HL-60 (cell line): ENCODE results near the gene CSRP2.

Source experiments
- GABPA ChIP-seq: IDR thresholded peaks from 2 replicates; pipeline ENCODE4 v1.6.1; 2012; ENCODE audit warnings: low read depth
- POLR2AphosphoS5 ChIP-seq: IDR thresholded peaks from 2 replicates; pipeline ENCODE4 v1.6.1; 2012; ENCODE audit warnings: low read depth
- SPI1 ChIP-seq: IDR thresholded peaks from 2 replicates; pipeline ENCODE4 v1.6.1; 2012; ENCODE audit warnings: low read depth, mild to moderate bottlenecking, borderline replicate concordance
- TF ChIP-seq, protein P1 (sequence below): IDR thresholded peaks from one replicate; pipeline ENCODE4 v1.5.1; 2011; ENCODE audit warnings: low read length, control low read depth, inconsistent platforms; ENCODE audit not compliant: insufficient read depth
- TF ChIP-seq, protein P2 (sequence below): IDR thresholded peaks from 2 replicates; pipeline ENCODE4 v1.6.1; 2012; ENCODE audit warnings: low read depth; ENCODE audit not compliant: insufficient replicate concordance

DNA sequence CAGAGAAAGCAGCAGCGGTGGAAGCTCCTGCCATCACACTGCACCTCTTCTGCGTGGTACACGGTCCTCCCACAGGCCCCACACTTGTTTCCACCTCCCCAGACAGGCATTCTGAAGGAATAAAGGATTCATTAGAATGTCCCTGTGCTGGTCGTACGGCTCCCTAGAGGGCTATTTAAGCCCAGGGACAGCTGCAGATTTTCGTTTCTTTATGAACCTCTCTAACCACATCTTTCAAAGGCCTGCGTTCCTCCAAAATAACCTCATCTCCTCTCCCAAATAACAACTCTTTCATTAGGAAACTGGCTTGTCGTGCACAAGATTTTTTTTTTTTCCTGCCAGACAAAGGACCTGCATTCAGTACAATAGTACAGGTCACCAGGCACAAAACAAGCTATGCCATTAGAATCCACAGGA is 12.7 kb downstream of the CSRP2 start:
- TF ChIP-seq, protein P1, sequence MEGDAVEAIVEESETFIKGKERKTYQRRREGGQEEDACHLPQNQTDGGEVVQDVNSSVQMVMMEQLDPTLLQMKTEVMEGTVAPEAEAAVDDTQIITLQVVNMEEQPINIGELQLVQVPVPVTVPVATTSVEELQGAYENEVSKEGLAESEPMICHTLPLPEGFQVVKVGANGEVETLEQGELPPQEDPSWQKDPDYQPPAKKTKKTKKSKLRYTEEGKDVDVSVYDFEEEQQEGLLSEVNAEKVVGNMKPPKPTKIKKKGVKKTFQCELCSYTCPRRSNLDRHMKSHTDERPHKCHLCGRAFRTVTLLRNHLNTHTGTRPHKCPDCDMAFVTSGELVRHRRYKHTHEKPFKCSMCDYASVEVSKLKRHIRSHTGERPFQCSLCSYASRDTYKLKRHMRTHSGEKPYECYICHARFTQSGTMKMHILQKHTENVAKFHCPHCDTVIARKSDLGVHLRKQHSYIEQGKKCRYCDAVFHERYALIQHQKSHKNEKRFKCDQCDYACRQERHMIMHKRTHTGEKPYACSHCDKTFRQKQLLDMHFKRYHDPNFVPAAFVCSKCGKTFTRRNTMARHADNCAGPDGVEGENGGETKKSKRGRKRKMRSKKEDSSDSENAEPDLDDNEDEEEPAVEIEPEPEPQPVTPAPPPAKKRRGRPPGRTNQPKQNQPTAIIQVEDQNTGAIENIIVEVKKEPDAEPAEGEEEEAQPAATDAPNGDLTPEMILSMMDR = no peak
- no peak for TF ChIP-seq POLR2AphosphoS5
- no peak for TF ChIP-seq GABPA
- TF ChIP-seq, protein P2, sequence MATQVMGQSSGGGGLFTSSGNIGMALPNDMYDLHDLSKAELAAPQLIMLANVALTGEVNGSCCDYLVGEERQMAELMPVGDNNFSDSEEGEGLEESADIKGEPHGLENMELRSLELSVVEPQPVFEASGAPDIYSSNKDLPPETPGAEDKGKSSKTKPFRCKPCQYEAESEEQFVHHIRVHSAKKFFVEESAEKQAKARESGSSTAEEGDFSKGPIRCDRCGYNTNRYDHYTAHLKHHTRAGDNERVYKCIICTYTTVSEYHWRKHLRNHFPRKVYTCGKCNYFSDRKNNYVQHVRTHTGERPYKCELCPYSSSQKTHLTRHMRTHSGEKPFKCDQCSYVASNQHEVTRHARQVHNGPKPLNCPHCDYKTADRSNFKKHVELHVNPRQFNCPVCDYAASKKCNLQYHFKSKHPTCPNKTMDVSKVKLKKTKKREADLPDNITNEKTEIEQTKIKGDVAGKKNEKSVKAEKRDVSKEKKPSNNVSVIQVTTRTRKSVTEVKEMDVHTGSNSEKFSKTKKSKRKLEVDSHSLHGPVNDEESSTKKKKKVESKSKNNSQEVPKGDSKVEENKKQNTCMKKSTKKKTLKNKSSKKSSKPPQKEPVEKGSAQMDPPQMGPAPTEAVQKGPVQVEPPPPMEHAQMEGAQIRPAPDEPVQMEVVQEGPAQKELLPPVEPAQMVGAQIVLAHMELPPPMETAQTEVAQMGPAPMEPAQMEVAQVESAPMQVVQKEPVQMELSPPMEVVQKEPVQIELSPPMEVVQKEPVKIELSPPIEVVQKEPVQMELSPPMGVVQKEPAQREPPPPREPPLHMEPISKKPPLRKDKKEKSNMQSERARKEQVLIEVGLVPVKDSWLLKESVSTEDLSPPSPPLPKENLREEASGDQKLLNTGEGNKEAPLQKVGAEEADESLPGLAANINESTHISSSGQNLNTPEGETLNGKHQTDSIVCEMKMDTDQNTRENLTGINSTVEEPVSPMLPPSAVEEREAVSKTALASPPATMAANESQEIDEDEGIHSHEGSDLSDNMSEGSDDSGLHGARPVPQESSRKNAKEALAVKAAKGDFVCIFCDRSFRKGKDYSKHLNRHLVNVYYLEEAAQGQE = no peak
- no peak for TF ChIP-seq SPI1
